ENCODE data around the gene KRT7.
"Not testable (repeated sequence)": the region's sequence is repeated elsewhere in the genome, so short reads cannot be mapped to it uniquely, and the experiment has no call there.

The KRT7 gene

DNA sequence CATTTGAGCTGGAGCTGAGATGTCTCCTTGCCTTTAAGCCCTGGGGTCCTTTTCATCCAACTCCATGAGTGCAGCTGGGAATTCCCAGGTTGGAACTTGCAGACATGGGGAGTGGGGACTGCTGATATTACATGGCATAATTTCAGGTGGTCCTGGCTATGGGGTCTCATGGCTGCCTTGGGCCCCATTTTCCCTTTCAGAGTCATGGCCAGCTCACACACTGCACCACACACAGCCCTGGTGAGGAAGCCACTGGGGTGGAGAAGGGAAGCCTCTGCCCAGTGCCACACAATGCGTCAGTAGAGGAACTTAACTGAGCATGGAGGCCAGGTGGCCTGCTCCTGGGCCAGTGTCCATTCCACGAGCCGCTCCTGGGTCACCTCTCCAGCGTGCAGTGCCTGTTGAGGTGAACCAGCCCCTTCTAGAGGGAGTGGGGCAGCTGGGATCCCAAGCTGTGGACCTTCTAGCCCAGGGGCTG is 24.1 kb downstream of the KRT7 start:
- Histone ChIP-seq H3K27ac (ENCODE audit: low read depth, low read length, poor library complexity, severe bottlenecking) (no peak overlapping the region), H3F3A (ENCODE audit: insufficient read depth, low read length) (no peaks in the 10 kb centered on the region), H3K27me3 (ENCODE audit: insufficient read depth, low read length) (no peaks in the 10 kb centered on the region), H3K9me3 (ENCODE audit: low read length) (no peaks in the 10 kb centered on the region), H3K9me2 (ENCODE audit: low read depth, low read length) (no peaks in the 10 kb centered on the region), H3K4me1 (ENCODE audit: insufficient read depth, low read length, severe bottlenecking) (no peaks in the 10 kb centered on the region), H3K9ac (ENCODE audit: low read length) (no peak overlapping the region), H3K79me2 (ENCODE audit: insufficient read depth, low read length) (no peaks in the 10 kb centered on the region), H2AFZ (ENCODE audit: low read length) (no peak overlapping the region), H3K4me3 (ENCODE audit: low read depth, low read length, poor library complexity, severe bottlenecking) (no peak overlapping the region), H3K36me3 (ENCODE audit: insufficient read depth, low read length) (no peaks in the 10 kb centered on the region), H4K20me1 (ENCODE audit: insufficient read depth, low read length) (no peaks in the 10 kb centered on the region), H3K4me2 (ENCODE audit: low read length) (no peak overlapping the region)
- TF ChIP-seq, protein P1, sequence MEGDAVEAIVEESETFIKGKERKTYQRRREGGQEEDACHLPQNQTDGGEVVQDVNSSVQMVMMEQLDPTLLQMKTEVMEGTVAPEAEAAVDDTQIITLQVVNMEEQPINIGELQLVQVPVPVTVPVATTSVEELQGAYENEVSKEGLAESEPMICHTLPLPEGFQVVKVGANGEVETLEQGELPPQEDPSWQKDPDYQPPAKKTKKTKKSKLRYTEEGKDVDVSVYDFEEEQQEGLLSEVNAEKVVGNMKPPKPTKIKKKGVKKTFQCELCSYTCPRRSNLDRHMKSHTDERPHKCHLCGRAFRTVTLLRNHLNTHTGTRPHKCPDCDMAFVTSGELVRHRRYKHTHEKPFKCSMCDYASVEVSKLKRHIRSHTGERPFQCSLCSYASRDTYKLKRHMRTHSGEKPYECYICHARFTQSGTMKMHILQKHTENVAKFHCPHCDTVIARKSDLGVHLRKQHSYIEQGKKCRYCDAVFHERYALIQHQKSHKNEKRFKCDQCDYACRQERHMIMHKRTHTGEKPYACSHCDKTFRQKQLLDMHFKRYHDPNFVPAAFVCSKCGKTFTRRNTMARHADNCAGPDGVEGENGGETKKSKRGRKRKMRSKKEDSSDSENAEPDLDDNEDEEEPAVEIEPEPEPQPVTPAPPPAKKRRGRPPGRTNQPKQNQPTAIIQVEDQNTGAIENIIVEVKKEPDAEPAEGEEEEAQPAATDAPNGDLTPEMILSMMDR (IDR thresholded peaks at IDR 0.05; ENCODE audit: low read length), result no peak
- TF ChIP-seq EZH2 (IDR thresholded peaks at IDR 0.05; ENCODE audit: borderline replicate concordance, low read length), result no peak

DNA sequence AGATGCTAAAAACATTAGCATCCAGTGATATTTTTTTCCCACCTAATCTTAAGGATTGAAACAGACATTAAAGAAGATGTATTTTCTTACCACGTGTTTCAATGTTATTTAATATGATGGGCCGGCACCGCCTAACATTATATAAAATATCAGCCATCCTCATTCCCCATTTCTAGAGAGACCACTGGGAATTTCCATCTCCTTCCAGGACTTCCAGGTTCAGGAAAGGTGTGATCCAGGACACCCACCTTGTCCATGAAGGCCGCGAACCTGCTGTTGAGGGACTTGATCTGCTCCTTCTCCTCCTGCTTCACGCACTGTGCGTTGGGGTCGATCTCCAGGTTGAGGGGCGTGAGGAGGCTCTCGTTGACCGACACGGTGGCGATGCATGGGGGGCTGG is 24.9 kb downstream of the KRT7 start:
- not testable (repeated sequence) for H3K27ac ChIP-seq (ENCODE audit: low read depth, low read length, poor library complexity, severe bottlenecking); H3K9ac ChIP-seq (ENCODE audit: low read length); H4K20me1 ChIP-seq (ENCODE audit: insufficient read depth, low read length); H2AFZ ChIP-seq (ENCODE audit: low read length); H3F3A ChIP-seq (ENCODE audit: insufficient read depth, low read length); H3K9me3 ChIP-seq (ENCODE audit: low read length); H3K79me2 ChIP-seq (ENCODE audit: insufficient read depth, low read length); H3K9me2 ChIP-seq (ENCODE audit: low read depth, low read length); H3K4me3 ChIP-seq (ENCODE audit: low read depth, low read length, poor library complexity, severe bottlenecking); H3K27me3 ChIP-seq (ENCODE audit: insufficient read depth, low read length); H3K4me1 ChIP-seq (ENCODE audit: insufficient read depth, low read length, severe bottlenecking); H3K36me3 ChIP-seq (ENCODE audit: insufficient read depth, low read length); H3K4me2 ChIP-seq (ENCODE audit: low read length)

DNA sequence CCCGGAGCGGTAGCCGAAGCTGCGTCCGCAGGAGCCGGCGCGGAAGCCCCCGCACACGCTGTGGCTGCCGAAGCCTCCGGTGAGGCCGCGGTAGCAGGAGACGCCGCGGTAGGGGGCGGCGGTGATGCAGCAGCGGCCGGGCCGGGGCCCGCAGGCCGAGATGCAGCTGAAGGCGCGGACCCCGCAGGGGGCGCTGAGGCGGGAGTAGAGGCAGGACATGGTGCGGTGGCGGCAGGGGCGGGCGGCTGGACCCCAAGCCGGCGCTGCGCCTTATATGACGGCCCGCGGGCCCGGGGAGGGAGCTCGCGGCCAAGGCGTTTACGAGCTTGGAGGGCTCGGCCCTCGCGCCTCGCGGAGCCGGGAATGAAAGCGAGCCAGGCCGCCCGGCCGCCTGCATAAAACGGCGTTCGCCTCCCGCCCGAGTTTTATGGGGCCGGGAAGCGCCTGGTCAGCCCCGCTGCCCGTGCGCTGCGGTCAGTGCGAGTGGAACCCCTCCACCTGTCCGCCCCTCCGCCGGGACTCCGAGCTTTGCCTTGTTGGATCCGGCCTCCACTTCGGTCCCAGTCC is 25.4 kb downstream of the KRT7 start:
- Histone ChIP-seq H2AFZ (ENCODE audit: low read length) (no peak overlapping the region), H3K9me2 (ENCODE audit: low read depth, low read length) (no peaks in the 10 kb centered on the region), H3K79me2 (ENCODE audit: insufficient read depth, low read length) (no peaks in the 10 kb centered on the region), H3K27me3 (ENCODE audit: insufficient read depth, low read length) (no peaks in the 10 kb centered on the region; the same call in 1 of the 2 replicates), H3K9me3 (ENCODE audit: low read length) (no peaks in the 10 kb centered on the region), H3K4me3 (ENCODE audit: low read depth, low read length, poor library complexity, severe bottlenecking) (no peak overlapping the region), H3F3A (ENCODE audit: insufficient read depth, low read length) (no peaks in the 10 kb centered on the region), H3K4me2 (ENCODE audit: low read length) (no peak overlapping the region), H3K27ac (ENCODE audit: low read depth, low read length, poor library complexity, severe bottlenecking) (no peak overlapping the region), H3K9ac (ENCODE audit: low read length) (no peak overlapping the region), H3K4me1 (ENCODE audit: insufficient read depth, low read length, severe bottlenecking) (no peaks in the 10 kb centered on the region), H4K20me1 (ENCODE audit: insufficient read depth, low read length) (no peaks in the 10 kb centered on the region), H3K36me3 (ENCODE audit: insufficient read depth, low read length) (no peaks in the 10 kb centered on the region)
- TF ChIP-seq, protein P1 (IDR thresholded peaks at IDR 0.05; ENCODE audit: low read length), result no peak
- TF ChIP-seq EZH2 (IDR thresholded peaks at IDR 0.05; ENCODE audit: borderline replicate concordance, low read length), result no peak

DNA sequence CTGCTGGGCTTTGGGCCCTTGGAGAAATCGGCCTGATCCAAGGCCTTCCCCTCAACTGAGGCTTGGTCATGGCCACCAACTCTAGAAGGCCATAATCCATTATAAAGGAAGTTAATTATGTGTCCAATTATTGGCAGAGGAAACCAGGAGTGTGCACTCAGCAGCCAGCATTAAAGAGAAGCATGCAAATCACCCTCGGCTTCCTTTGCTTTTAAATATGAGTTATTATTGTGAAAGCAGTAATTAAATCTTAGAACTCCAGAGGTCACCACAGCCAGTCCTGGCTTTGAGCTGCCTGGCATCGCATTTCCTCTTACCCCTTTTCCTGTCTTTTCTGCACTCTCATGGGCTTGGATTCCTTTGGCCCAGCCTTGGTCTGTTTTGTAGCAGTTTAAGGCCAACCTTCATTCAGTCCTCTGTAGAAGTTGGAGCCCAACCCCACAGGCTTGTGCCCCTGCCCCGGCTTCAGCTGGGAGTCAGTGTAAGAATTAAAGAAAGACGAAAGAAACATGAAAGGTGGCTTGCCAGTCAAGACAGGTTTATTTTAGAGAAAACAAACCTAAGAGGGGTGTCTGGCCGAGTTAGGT is 26.7 kb downstream of the KRT7 start:
- Histone ChIP-seq H3K9me2 (ENCODE audit: low read depth, low read length) (no peaks in the 10 kb centered on the region), H3K27me3 (ENCODE audit: insufficient read depth, low read length) (no peaks in the 10 kb centered on the region; the same call in 1 of the 2 replicates), H3K79me2 (ENCODE audit: insufficient read depth, low read length) (no peaks in the 10 kb centered on the region), H3K4me2 (ENCODE audit: low read length) (no peak overlapping the region), H3K4me3 (ENCODE audit: low read depth, low read length, poor library complexity, severe bottlenecking) (no peak overlapping the region), H3K9me3 (ENCODE audit: low read length) (no peaks in the 10 kb centered on the region), H2AFZ (ENCODE audit: low read length) (no peak overlapping the region), H3K27ac (ENCODE audit: low read depth, low read length, poor library complexity, severe bottlenecking) (no peak overlapping the region), H4K20me1 (ENCODE audit: insufficient read depth, low read length) (no peaks in the 10 kb centered on the region), H3K36me3 (ENCODE audit: insufficient read depth, low read length) (no peaks in the 10 kb centered on the region), H3K9ac (ENCODE audit: low read length) (no peak overlapping the region), H3K4me1 (ENCODE audit: insufficient read depth, low read length, severe bottlenecking) (no peaks in the 10 kb centered on the region), H3F3A (ENCODE audit: insufficient read depth, low read length) (no peaks in the 10 kb centered on the region)
- TF ChIP-seq, protein P1 (IDR thresholded peaks at IDR 0.05; ENCODE audit: low read length), result no peak
- no peak for TF ChIP-seq EZH2 (IDR thresholded peaks at IDR 0.05; ENCODE audit: borderline replicate concordance, low read length)

All from OCI-LY1 (cell line).